Activated CD4-positive, alpha-beta T cell treated with anti-CD3 and anti-CD28 coated beads, Interleukin-2, amount 50 U/mL, for 16 hours (primary cell): ENCODE data around the gene RAD51B.

Experiments
- DNase-seq: peaks from one replicate; pipeline ENCODE4 v3.0.0-alpha.2; 2020

The RAD51B gene

GRCh38 chr14:68775614-68776126 is 956.1 kb downstream of the RAD51B start:
- no peak for DNase-seq

- no peak for DNase-seq
These were observed 958.1 kb downstream of the RAD51B start for GRCh38 chr14:68777644-68778043.
